IPS-15b (cell line): ENCODE measurements around the gene EXOC4.
"Not testable (repeated sequence)": the region's sequence is repeated elsewhere in the genome, so short reads cannot be mapped to it uniquely, and the experiment has no call there.

Experiments used
- H3K27me3 ChIP-seq: one replicate; pipeline ENCODE4 v1.6.1; 2013; ENCODE audit warnings: low read length; ENCODE audit not compliant: control insufficient read depth, insufficient read depth
- H3K36me3 ChIP-seq: one replicate; pipeline ENCODE4 v1.6.1; 2013; ENCODE audit warnings: low read length; ENCODE audit not compliant: control insufficient read depth, insufficient read depth
- H3K4me1 ChIP-seq: one replicate; pipeline ENCODE4 v1.6.1; 2013; ENCODE audit warnings: mild to moderate bottlenecking, low read length; ENCODE audit not compliant: control insufficient read depth, insufficient read depth
- H3K4me3 ChIP-seq: one replicate; pipeline ENCODE4 v1.5.1; 2013; ENCODE audit warnings: low read depth, low read length
- H3K9ac ChIP-seq: one replicate; pipeline ENCODE4 v1.6.1; 2013; ENCODE audit warnings: low read depth, mild to moderate bottlenecking, low read length
- H3K9me3 ChIP-seq: one replicate; pipeline ENCODE4 v1.6.1; 2013; ENCODE audit warnings: mild to moderate bottlenecking, low read length; ENCODE audit not compliant: control insufficient read depth, insufficient read depth

The EXOC4 gene

GRCh38 chr7:133983685-133984419 lies 731.0 kb downstream of the EXOC4 start:
- Histone ChIP-seq H3K4me3 (no peak overlapping the region), H3K36me3 (no peaks in the 10 kb centered on the region), H3K27me3 (no peaks in the 10 kb centered on the region), H3K9ac (no peak overlapping the region), H3K4me1 (no peaks in the 10 kb centered on the region), H3K9me3 (no peaks in the 10 kb centered on the region)

GRCh38 chr7:133985300-133985699 lies 732.4 kb downstream of the EXOC4 start:
- no peaks in the 10 kb centered on the region for H3K27me3 ChIP-seq
- H3K9me3 ChIP-seq = no peaks in the 10 kb centered on the region
- no peak overlapping the region for H3K4me3 ChIP-seq

GRCh38 chr7:133987582-133987981 lies 734.7 kb downstream of the EXOC4 start:
- Histone ChIP-seq H3K4me1 (no peaks in the 10 kb centered on the region), H3K4me3 (no peak overlapping the region), H3K9me3 (no peaks in the 10 kb centered on the region), H3K27me3 (no peaks in the 10 kb centered on the region), H3K9ac (no peak overlapping the region), H3K36me3 (no peaks in the 10 kb centered on the region)

More at GRCh38 chr7:133985300-133985699, 732.4 kb downstream of the EXOC4 start:
- no peaks in the 10 kb centered on the region for H3K36me3 ChIP-seq
- no peak overlapping the region for H3K9ac ChIP-seq
- no peaks in the 10 kb centered on the region for H3K4me1 ChIP-seq

GRCh38 chr7:133993547-133993946 lies 740.7 kb downstream of the EXOC4 start:
- H3K9me3 ChIP-seq = no peaks in the 10 kb centered on the region
- no peaks in the 10 kb centered on the region for H3K36me3 ChIP-seq
- no peaks in the 10 kb centered on the region for H3K4me1 ChIP-seq
- no peak overlapping the region for H3K4me3 ChIP-seq
- H3K9ac ChIP-seq = no peak overlapping the region
- H3K27me3 ChIP-seq = no peaks in the 10 kb centered on the region

GRCh38 chr7:133994100-133994499 lies 741.2 kb downstream of the EXOC4 start:
- not testable (repeated sequence) for H3K4me3 ChIP-seq, H3K4me1 ChIP-seq, H3K27me3 ChIP-seq, H3K36me3 ChIP-seq, H3K9ac ChIP-seq, H3K9me3 ChIP-seq

GRCh38 chr7:133997463-133997862 lies 744.6 kb downstream of the EXOC4 start:
- Histone ChIP-seq H3K27me3 (no peaks in the 10 kb centered on the region), H3K4me3 (no peak overlapping the region), H3K36me3 (no peaks in the 10 kb centered on the region), H3K4me1 (no peaks in the 10 kb centered on the region), H3K9me3 (no peaks in the 10 kb centered on the region), H3K9ac (no peak overlapping the region)

GRCh38 chr7:133999178-133999577 lies 746.3 kb downstream of the EXOC4 start:
- Histone ChIP-seq H3K4me1 (no peaks in the 10 kb centered on the region), H3K4me3 (no peak overlapping the region), H3K36me3 (no peaks in the 10 kb centered on the region), H3K27me3 (no peaks in the 10 kb centered on the region), H3K9me3 (no peaks in the 10 kb centered on the region), H3K9ac (no peak overlapping the region)

GRCh38 chr7:134004829-134005505 lies 752.1 kb downstream of the EXOC4 start:
- H3K27me3 ChIP-seq = no peaks in the 10 kb centered on the region
- H3K36me3 ChIP-seq = no peaks in the 10 kb centered on the region
- H3K9me3 ChIP-seq = no peaks in the 10 kb centered on the region
- no peak overlapping the region for H3K9ac ChIP-seq
- no peaks in the 10 kb centered on the region for H3K4me1 ChIP-seq
- no peak overlapping the region for H3K4me3 ChIP-seq

- Histone ChIP-seq H3K27me3 (no peaks in the 10 kb centered on the region), H3K4me1 (no peaks in the 10 kb centered on the region), H3K4me3 (no peak overlapping the region), H3K9ac (no peak overlapping the region), H3K36me3 (no peaks in the 10 kb centered on the region), H3K9me3 (no peaks in the 10 kb centered on the region)
These were observed 756.6 kb downstream of the EXOC4 start for GRCh38 chr7:134009314-134010110.

- no peaks in the 10 kb centered on the region for H3K36me3 ChIP-seq
- no peaks in the 10 kb centered on the region for H3K9me3 ChIP-seq
- H3K9ac ChIP-seq = no peak overlapping the region
- no peaks in the 10 kb centered on the region for H3K27me3 ChIP-seq
- H3K4me3 ChIP-seq = no peak overlapping the region
- peaks cover 3% of the 10 kb centered on the region for H3K4me1 ChIP-seq
These were observed 760.4 kb downstream of the EXOC4 start for GRCh38 chr7:134013249-134013648.

GRCh38 chr7:134014935-134015334 lies 762.1 kb downstream of the EXOC4 start:
- H3K9me3 ChIP-seq = no peaks in the 10 kb centered on the region
- no peaks in the 10 kb centered on the region for H3K27me3 ChIP-seq
- H3K9ac ChIP-seq = no peak overlapping the region
- no peak overlapping the region for H3K4me3 ChIP-seq
- H3K4me1 ChIP-seq = peaks cover 3% of the 10 kb centered on the region
- no peaks in the 10 kb centered on the region for H3K36me3 ChIP-seq
